Astrocyte (in vitro differentiated cells and primary cell): ENCODE results near the gene SLC4A2. TPM values are rescaled to one million over a fixed set of nuclear protein-coding genes. Genes with fewer than 3 reads are reported as not detected.

ENCODE experiments used
- DNase-seq: peaks from one replicate; pipeline ENCODE4 v3.0.0-alpha.2; 2010; ENCODE audit warnings: low read depth
- FAIRE-seq: peaks from 2 replicates; lab custom pipeline; 2011; peaks lifted over from hg19 to GRCh38; lab: Jason Lieb, UNC
- H2AFZ ChIP-seq: 2 replicates; pipeline ENCODE4 v1.6.0; 2012; ENCODE audit warnings: low read depth, low read length, inconsistent platforms
- H3K27ac ChIP-seq: 2 replicates; pipeline ENCODE4 v1.5.1; 2011; ENCODE audit warnings: low read depth, low read length, inconsistent platforms
- H3K27me3 ChIP-seq: 2 replicates; pipeline ENCODE4 v1.6.0; 2011; ENCODE audit warnings: low read length, inconsistent platforms; ENCODE audit not compliant: insufficient read depth
- H3K36me3 ChIP-seq: 2 replicates; pipeline ENCODE4 v1.5.1; 2011; ENCODE audit warnings: low read length, inconsistent platforms; ENCODE audit not compliant: insufficient read depth
- H3K4me1 ChIP-seq: 2 replicates; pipeline ENCODE4 v1.5.1; 2011; ENCODE audit warnings: low read length, inconsistent platforms; ENCODE audit not compliant: insufficient read depth
- H3K4me2 ChIP-seq: 2 replicates; pipeline ENCODE4 v1.6.0; 2012; ENCODE audit warnings: low read length, inconsistent platforms
- H3K4me3 ChIP-seq: 2 replicates; pipeline ENCODE4 v1.5.1; 2011; ENCODE audit warnings: low read depth, mild to moderate bottlenecking, low read length, inconsistent platforms; ENCODE audit not compliant: insufficient read depth
- H3K79me2 ChIP-seq: 2 replicates; pipeline ENCODE4 v1.6.0; 2012; ENCODE audit warnings: mild to moderate bottlenecking, low read length, inconsistent platforms; ENCODE audit not compliant: insufficient read depth
- H3K9ac ChIP-seq: 2 replicates; pipeline ENCODE4 v1.6.0; 2012; ENCODE audit warnings: mild to moderate bottlenecking, low read length, inconsistent platforms
- H3K9me3 ChIP-seq: 2 replicates; pipeline ENCODE4 v1.5.1; 2012; ENCODE audit warnings: low read depth, mild to moderate bottlenecking, low read length, inconsistent platforms; ENCODE audit not compliant: insufficient read depth
- H4K20me1 ChIP-seq: 2 replicates; pipeline ENCODE4 v1.6.0; 2012; ENCODE audit warnings: low read length, inconsistent platforms; ENCODE audit not compliant: insufficient read depth
- H3K27ac Mint-ChIP-seq: one replicate; pipeline ENCODE4 v1.8.0; 2021; ENCODE audit warnings: mild to moderate bottlenecking, mixed read lengths; ENCODE audit not compliant: unreplicated experiment
- H3K27me3 Mint-ChIP-seq: one replicate; pipeline ENCODE4 v1.8.0; 2021; ENCODE audit warnings: low read depth, mixed read lengths; ENCODE audit not compliant: unreplicated experiment
- H3K36me3 Mint-ChIP-seq: one replicate; pipeline ENCODE4 v1.8.0; 2021; ENCODE audit warnings: low read depth, mixed read lengths; ENCODE audit not compliant: unreplicated experiment
- H3K4me1 Mint-ChIP-seq: one replicate; pipeline ENCODE4 v1.8.0; 2021; ENCODE audit warnings: low read depth, mixed read lengths; ENCODE audit not compliant: unreplicated experiment
- H3K4me3 Mint-ChIP-seq: one replicate; pipeline ENCODE4 v1.8.0; 2021; ENCODE audit warnings: mild to moderate bottlenecking, moderate library complexity, mixed read lengths; ENCODE audit not compliant: unreplicated experiment
- H3K9me3 Mint-ChIP-seq: one replicate; pipeline ENCODE4 v1.8.0; 2021; ENCODE audit warnings: mild to moderate bottlenecking, mixed read lengths; ENCODE audit not compliant: unreplicated experiment
- CTCF ChIP-seq: IDR thresholded peaks from 2 replicates; pipeline ENCODE4 v1.5.1; 2011; ENCODE audit warnings: low read depth, mild to moderate bottlenecking, inconsistent platforms, low read length, moderate library complexity; ENCODE audit not compliant: insufficient read depth
- EZH2 ChIP-seq: IDR thresholded peaks from 2 replicates; pipeline ENCODE4 v1.6.1; 2012; ENCODE audit warnings: mild to moderate bottlenecking, low read length, inconsistent platforms; ENCODE audit not compliant: insufficient read depth
- total RNA-seq: library from RNA; stranded (reverse); gene quantifications from 2 replicates; pipeline ENCODE4 v1.2.1, GENCODE V29; 2021

SLC4A2 gene
- total RNA-seq, 1 donor from 2014 or later = 302 TPM

GRCh38 chr7:151061213-151062110 lies 2.1 kb downstream of the SLC4A2 start:
- H3K27ac ChIP-seq = peak overlapping the region; percentile 93
- TF ChIP-seq EZH2 (no peak), CTCF (no peak)
- peaks cover 53% of the 10 kb centered on the region for H3K79me2 ChIP-seq
- H3K27me3 Mint-ChIP-seq = no peaks in the 10 kb centered on the region
- FAIRE-seq (no peak), DNase-seq (no peak)
- H4K20me1 ChIP-seq = peaks cover 56% of the 10 kb centered on the region
- H3K27ac Mint-ChIP-seq = peak overlapping the region; percentile 60
- peaks cover 4% of the 10 kb centered on the region for H3K36me3 Mint-ChIP-seq
- peak overlapping the region; percentile 81 for H3K9ac ChIP-seq
- H3K4me3 Mint-ChIP-seq = peak overlapping the region; percentile 94
- H3K4me1 ChIP-seq = peaks cover 54% of the 10 kb centered on the region
- H3K36me3 ChIP-seq = peaks cover 9% of the 10 kb centered on the region
- no peak overlapping the region for H2AFZ ChIP-seq
- peak overlapping the region; percentile 91 for H3K4me2 ChIP-seq
- H3K4me1 Mint-ChIP-seq = peaks cover 26% of the 10 kb centered on the region
- no peaks in the 10 kb centered on the region for H3K9me3 ChIP-seq
- no peaks in the 10 kb centered on the region for H3K27me3 ChIP-seq
- H3K4me3 ChIP-seq = peak overlapping the region; percentile 80
- no peaks in the 10 kb centered on the region for H3K9me3 Mint-ChIP-seq

GRCh38 chr7:151062111-151062398 lies 2.7 kb downstream of the SLC4A2 start:
- no peak for DNase-seq
- H3K4me3 Mint-ChIP-seq = peak overlapping the region; percentile 94
- H3K9ac ChIP-seq = peak overlapping the region; percentile 81
- TF ChIP-seq EZH2 (no peak), CTCF (no peak)
- no peak overlapping the region for H2AFZ ChIP-seq
- H3K27me3 Mint-ChIP-seq = no peaks in the 10 kb centered on the region
- H3K36me3 Mint-ChIP-seq = peaks cover 6% of the 10 kb centered on the region
- H3K79me2 ChIP-seq = peaks cover 53% of the 10 kb centered on the region
- H3K36me3 ChIP-seq = peaks cover 13% of the 10 kb centered on the region
- peaks cover 56% of the 10 kb centered on the region for H4K20me1 ChIP-seq
- peak overlapping the region; percentile 60 for H3K27ac Mint-ChIP-seq
- H3K4me2 ChIP-seq = peak overlapping the region; percentile 91
- H3K9me3 ChIP-seq = no peaks in the 10 kb centered on the region
- H3K27me3 ChIP-seq = no peaks in the 10 kb centered on the region
- no peaks in the 10 kb centered on the region for H3K9me3 Mint-ChIP-seq
- peak overlapping the region; percentile 80 for H3K4me3 ChIP-seq
- FAIRE-seq = no peak
- peaks cover 52% of the 10 kb centered on the region for H3K4me1 ChIP-seq
- peak overlapping the region; percentile 93 for H3K27ac ChIP-seq
- H3K4me1 Mint-ChIP-seq = peaks cover 21% of the 10 kb centered on the region
